ENCODE results near the gene EXOC6B.

The EXOC6B gene

DNA sequence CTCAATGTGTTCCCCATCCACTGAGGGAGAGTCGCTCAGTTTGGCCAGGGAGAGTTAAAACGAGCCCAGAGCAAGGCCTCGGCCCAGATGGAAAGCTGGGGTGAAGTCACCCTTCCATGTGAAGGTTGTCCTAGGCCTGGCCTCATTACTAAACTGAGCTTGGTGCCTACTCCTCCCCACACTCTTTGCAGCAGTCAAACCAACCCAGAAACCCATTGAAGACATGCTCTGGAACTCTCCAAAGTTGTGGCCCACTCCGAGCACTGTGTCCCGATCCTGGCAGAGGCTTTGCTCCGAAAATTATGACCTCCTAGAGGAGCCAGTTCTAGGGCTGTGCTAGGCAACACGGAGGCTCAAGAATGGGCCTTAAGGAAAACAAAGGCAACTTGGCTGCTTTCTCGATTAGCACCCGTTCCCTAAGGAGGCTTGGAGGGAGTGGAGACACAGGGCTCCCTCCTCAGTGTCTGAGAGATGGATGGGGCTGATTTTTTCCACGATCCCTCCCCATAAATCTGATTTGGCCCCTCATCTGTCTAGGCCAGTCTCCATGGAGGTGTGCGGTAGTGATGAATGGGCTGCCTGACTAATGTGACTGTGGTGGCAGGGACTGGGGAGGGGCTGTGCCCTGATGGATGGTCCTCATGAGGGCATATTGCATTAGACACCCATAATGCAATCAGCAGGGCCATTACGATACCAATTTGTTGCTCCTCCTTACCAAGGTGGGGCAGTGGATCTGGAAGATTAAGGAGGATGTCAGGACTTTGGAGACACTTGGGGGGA lies 666.4 kb downstream of the EXOC6B start:
- ATAC-seq (no peak), DNase-seq (no peak)

DNA sequence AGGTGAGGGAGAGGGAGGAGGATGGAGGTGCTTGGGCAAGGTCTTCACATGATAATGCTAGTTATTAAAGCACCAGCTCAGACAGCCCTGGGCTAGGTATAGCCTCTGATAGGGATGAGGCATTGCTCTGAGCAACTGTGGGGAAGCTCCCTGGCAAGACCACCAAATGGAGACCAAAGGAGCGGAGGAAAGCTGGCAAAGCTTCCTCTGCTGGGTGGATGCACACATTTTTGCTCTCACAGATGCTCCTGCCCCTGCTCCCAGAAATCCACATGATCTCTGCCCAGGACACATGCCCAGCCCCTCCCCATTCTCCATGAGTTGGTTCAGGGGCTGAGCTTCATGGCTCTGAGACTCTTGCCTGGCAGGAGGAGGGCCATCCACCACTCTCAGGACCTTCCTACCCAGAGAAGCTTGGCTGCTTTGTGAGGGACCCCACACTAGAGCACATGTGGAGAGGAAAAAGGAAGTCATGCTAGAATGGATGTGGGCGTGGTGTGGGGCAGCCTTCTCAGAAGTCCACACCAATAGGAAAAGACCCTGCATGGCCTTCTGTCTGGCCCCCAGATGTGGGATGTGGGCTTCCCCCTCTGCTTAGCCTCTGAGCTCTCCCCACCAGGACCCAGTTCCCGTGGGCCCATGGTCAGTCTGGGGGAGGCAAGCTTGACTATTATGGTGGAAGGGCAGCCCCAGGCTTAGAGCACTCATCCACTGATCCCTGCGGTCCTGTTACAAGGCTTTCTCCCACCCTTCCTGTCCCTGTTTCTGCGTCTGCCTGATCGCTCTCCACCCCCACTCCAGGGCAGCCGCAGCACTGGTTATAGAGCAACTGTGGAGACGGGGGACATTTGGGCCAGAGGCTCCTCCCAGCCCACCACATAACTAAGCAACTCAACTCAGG lies 667.7 kb downstream of the EXOC6B start:
- DNase-seq: no peak
- ATAC-seq: no peak

- ATAC-seq: no peak
- no peak for DNase-seq
Measured at GRCh38 chr2:72156872-72157271, 669.0 kb downstream of the EXOC6B start.

GRCh38 chr2:72155737-72156136 lies 670.1 kb downstream of the EXOC6B start:
- no peak for DNase-seq
- no peak for ATAC-seq

DNA sequence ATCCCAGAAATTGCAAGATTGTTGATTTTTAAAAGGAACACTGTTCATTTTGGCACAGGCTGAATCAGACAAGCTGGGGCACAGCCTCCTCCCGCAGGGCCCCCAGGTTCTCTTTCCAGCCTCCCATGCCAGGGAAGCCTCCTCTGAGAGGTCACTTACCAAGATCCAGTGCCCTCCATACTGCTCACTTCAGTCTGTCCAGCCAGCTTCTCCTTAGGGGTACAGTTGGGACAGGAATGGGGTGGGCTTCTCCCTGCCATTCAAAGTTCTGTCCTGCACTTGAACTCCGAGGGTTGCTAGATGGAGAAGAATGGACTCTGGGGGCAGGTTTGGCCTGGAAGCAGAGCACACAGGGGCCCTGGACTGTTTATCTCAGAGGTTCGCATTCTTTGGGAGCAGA lies 670.7 kb downstream of the EXOC6B start:
- ATAC-seq (no peak), DNase-seq (no peak)

DNA sequence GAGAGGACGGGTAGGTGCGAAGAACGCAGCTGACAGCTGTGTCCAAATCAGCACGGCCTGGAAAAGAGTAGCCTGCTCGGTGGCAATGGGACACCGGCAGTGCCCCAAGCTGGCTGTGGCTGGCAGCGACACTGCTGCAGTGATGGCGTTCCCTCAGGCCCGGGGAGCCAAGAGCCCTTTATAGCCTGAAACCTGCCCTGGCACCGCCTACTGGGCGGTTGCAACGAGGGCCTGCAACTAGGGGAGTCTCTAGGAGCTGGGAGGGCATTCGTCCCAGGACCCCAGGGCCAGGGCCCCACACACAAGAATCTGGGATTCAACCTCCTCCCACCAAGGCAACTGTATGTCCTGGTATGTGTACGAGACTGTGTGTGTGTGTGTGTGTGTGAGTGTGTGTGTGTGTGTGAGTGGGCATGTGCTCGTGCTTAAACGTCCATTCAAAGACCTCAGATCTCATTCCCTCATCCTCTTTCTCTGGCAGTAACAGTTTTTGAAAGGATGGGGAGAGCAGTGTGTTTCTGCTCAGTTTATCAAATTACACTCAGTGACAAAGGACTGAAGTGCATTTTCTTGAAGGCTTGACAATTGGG lies 671.4 kb downstream of the EXOC6B start:
- ATAC-seq: no peak
- DNase-seq: no peak

GRCh38 chr2:72153924-72154323 lies 671.9 kb downstream of the EXOC6B start:
- DNase-seq (no peak), ATAC-seq (no peak)

GRCh38 chr2:72153026-72153791 lies 672.6 kb downstream of the EXOC6B start:
- ATAC-seq (no peak), DNase-seq (no peak)

DNA sequence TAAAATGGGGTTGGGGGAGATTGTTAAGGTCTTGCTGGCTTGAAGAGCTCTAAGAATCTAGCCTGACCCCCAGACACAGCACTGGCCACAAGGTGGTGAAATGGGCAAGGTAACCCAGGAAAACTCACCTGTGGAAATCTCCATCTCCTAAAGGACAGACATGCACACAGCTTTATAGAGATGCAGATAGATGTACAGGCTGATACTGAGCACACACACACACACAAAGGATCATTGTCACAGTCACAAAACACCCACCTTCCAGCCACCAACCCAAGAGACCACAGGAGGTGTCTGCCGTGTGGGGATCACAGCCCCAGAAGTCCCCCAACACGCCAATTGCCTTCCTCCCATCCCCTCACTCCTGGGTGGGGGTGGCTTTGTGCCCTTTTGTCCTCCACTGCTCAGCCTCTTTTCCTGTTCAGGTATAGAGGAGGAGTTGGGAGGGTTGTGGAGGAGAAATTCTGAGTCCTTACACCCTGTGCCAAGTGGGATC lies 674.9 kb downstream of the EXOC6B start:
- no peak for ATAC-seq
- no peak for DNase-seq

DNA sequence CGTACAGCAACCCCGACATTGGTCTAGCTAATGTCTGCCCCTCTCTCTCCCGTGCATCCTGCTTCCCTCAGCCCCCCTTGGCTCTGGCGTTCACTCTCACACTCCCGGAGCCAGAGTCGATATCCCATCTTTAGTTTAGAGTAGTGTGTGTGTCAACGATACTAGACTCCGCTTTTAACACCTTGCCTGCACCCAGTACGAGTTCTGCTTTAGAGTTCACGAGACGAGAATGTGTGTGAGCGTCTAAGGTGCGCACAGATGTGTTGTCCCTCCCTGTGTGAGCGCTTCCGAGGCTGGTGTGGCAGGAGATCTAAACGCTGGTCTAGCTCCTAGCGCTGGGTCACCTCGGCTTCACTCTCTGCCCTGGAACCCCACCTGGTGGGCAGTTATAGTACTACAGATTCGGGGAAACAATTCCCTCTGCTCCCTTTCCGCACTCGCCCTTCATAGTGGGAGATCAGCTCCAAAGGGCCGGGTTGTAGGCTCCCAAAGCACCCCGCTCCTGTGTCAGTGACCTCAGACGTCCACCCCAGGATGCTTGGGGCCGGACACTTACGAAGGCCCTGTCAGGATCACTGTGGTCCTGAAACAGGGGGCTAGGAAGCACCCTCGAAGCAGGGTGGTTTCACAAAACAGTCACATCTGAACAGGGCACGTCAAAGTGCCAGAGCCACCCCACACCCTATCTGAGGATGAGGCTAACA lies 675.5 kb downstream of the EXOC6B start:
- ATAC-seq (peak; percentile 58), DNase-seq (peak; percentile 80)

GRCh38 chr2:72149556-72150156 lies 676.2 kb downstream of the EXOC6B start:
- ATAC-seq (peak; percentile 8), DNase-seq (no peak)

- ATAC-seq: no peak
- peak; percentile 25 for DNase-seq
Measured at GRCh38 chr2:72148837-72149555, 676.8 kb downstream of the EXOC6B start.

- ATAC-seq (no peak), DNase-seq (no peak)
Measured at GRCh38 chr2:72148003-72148836, 677.6 kb downstream of the EXOC6B start.

DNA sequence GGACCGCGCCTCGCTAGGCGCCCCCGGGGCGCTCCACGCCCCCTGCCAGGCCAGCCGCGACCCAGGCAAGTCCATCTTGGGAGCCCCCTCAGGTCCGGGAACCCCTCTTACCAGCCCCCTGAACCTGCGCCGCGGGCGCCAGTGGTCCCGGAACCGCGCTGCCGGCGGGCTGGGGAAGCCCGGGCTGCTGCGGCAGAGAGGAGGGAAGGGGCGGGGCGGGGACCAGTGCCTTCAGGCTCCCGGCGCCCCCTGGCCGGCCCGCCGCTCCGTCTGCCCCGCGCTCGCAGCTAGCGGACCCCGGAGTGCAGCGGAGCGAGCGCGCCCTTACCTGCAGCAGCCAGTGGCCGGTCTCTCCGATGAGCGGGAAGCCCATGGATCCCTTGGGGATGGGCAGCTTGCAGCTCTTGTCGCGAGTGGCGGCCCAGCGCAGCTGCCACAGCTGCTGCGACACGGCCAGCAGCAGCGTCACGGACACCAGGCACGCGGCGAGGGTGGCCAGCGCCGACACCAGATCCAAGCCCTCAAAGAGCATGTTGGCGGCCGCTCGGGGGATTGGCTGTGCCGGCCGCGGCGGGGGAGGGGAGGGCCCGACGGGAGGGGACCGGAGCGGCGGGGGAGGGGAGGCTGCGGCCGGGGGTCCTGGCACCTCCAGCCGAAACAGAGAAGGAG lies 678.4 kb downstream of the EXOC6B start, which contains the start of gene CYP26B1:
TSS of gene CYP26B1 (minus strand) at position 560 of the 669 bp plus-strand sequence. CDS start at position 532, 28 bp downstream.
- ATAC-seq: no peak

GRCh38 chr2:72146347-72147302 lies 679.2 kb downstream of the EXOC6B start:
- ATAC-seq (no peak), DNase-seq (no peak)

More for the DNA sequence above, 678.4 kb downstream of the EXOC6B start, which contains the start of gene CYP26B1:
- DNase-seq: peak; percentile 18

DNA sequence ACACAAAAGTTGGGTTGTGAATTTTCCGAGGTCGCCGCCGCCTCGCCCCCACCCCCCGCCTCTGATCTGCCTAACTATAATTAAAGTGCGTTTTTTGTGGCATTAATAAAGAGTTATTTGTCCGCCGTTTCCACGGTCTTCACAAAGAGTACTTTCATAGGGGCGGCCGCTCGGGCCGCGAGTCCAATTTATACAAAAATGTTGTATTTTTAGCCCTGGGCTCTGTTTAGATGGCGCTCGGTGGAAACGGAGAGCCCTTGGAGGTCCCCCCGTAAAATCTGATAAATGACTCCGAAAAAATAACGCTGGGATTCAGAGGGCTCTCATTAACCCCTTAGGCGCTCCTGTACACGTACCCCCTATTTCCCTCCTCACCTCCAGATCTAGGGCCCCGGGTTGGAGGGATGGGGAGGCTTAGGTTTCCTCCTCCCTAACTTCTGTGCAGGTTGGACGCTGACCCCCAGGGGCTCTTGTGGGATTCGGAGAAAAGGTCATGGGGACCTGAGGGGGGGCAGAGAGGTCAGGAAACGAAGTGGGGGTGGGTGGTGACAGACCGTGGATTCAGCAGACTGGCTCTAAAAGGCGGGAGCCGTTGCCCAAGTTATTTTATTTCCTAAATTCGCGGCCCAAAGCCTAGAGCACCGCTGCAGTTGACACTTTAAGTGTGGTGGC lies 680.0 kb downstream of the EXOC6B start:
- no peak for ATAC-seq
- DNase-seq: no peak

DNA sequence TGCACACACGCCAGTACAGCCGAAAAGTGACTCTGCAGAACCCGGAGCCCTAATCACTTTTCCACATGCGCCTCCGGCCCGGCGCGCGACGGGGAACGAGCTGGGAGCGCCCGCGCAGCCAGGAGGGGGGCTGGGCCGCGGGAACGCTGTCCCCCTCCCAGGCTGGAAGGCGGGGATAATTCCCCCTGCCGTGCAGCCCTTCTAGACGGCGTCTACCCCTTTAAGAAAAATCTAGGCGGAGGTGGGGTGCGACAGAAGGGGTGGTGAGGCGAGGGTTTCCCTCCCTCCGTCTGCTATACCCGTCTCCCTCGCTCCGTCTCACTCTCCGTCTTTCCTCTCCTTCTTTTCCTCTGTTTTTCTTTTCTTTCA lies 680.6 kb downstream of the EXOC6B start:
- DNase-seq: no peak
- ATAC-seq: no peak

Data from stimulated activated naive CD8-positive, alpha-beta T cell treated with anti-CD3 and anti-CD28 coated beads, Interleukin-15, Interleukin-2, amounts not matched to agents 100 U/mL and 50 U/mL, for 24 hours (primary cell).